ENCODE results near the gene PLCB1. TPM values are rescaled to one million over a fixed set of nuclear protein-coding genes. Genes with fewer than 3 reads are reported as not detected.

Gene PLCB1
- total RNA-seq, 1 donor from 2014 or later: 16.2 TPM

DNA sequence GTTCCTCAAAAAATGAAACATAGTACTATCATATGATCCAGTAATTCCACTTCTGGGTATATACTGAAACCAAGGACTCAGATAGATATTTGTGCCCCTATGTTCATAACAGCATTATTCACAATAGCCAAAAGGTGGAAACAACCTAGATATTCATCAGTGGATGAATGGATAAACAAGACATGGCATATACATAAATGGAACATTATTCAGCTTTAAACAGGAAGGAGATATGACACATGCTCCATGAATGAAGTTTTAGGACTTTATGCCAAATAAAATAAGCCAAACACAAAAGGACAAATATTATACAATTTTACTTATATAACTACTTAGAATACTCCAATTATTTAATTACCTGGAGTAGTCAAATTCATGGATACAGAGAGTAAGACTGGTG is 16.4 kb downstream of the PLCB1 start:
- H3K36me3 Mint-ChIP-seq (ENCODE audit: insufficient read depth): no peaks in the 10 kb centered on the region
- H3K4me1 Mint-ChIP-seq (ENCODE audit: low read depth): no peaks in the 10 kb centered on the region
- H3K9me3 Mint-ChIP-seq (ENCODE audit: low read depth): no peaks in the 10 kb centered on the region
- TF ChIP-seq, protein P1, sequence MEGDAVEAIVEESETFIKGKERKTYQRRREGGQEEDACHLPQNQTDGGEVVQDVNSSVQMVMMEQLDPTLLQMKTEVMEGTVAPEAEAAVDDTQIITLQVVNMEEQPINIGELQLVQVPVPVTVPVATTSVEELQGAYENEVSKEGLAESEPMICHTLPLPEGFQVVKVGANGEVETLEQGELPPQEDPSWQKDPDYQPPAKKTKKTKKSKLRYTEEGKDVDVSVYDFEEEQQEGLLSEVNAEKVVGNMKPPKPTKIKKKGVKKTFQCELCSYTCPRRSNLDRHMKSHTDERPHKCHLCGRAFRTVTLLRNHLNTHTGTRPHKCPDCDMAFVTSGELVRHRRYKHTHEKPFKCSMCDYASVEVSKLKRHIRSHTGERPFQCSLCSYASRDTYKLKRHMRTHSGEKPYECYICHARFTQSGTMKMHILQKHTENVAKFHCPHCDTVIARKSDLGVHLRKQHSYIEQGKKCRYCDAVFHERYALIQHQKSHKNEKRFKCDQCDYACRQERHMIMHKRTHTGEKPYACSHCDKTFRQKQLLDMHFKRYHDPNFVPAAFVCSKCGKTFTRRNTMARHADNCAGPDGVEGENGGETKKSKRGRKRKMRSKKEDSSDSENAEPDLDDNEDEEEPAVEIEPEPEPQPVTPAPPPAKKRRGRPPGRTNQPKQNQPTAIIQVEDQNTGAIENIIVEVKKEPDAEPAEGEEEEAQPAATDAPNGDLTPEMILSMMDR (IDR thresholded peaks at IDR 0.05; ENCODE audit: unreplicated experiment): no peak
- no peak for DNase-seq (ENCODE audit: low spot score, unreplicated experiment)
- H3K27me3 Mint-ChIP-seq: no peaks in the 10 kb centered on the region
- no peak overlapping the region for H3K4me3 Mint-ChIP-seq (ENCODE audit: low read depth)
- H3K27ac Mint-ChIP-seq: no peak overlapping the region

DNA sequence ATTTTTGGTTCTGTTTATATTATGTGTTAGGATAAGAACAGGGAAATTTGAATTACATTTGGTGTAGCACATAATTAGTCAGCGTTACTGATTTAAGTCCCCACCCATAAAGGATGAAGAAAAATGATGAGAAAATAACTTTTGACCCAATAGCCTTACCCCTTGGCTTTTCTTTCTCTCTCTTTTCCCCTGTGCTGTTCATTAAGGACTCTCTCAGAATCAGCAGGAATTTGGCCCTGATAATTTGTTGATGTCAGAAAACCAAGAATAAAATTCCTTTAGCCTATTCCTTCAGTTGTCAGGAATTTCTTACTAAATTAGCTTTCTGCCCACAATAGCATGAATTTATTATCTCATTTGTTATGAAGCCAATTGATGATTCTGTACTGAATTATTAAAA is 18.5 kb downstream of the PLCB1 start:
- H3K27me3 Mint-ChIP-seq: no peaks in the 10 kb centered on the region
- no peaks in the 10 kb centered on the region for H3K9me3 Mint-ChIP-seq (ENCODE audit: low read depth)
- TF ChIP-seq, protein P1 (IDR thresholded peaks at IDR 0.05; ENCODE audit: unreplicated experiment): no peak
- no peaks in the 10 kb centered on the region for H3K4me1 Mint-ChIP-seq (ENCODE audit: low read depth)
- no peak overlapping the region for H3K4me3 Mint-ChIP-seq (ENCODE audit: low read depth)
- no peak overlapping the region for H3K27ac Mint-ChIP-seq
- no peaks in the 10 kb centered on the region for H3K36me3 Mint-ChIP-seq (ENCODE audit: insufficient read depth)
- no peak for DNase-seq (ENCODE audit: low spot score, unreplicated experiment)

DNA sequence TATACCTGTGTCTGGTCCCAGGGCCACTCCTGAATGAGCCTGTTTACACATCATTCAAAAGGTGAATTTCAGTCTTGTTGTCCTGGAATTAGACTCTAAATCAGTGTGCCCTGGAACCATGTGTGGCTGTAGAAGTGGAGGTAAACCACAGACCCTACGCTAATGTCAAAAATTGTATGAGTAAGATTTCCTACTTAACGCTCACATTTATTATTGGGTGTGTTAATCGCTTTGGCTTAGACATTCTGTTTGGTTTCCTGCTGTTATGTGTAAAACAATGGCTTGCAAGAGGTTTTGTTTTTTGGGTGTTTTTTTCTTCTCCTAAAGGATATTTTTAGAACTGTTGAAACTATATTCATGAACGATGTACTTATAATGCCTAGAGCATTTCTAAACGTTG is 19.3 kb downstream of the PLCB1 start:
- no peak overlapping the region for H3K4me3 Mint-ChIP-seq (ENCODE audit: low read depth)
- H3K27me3 Mint-ChIP-seq: no peaks in the 10 kb centered on the region
- H3K9me3 Mint-ChIP-seq (ENCODE audit: low read depth): no peaks in the 10 kb centered on the region
- H3K4me1 Mint-ChIP-seq (ENCODE audit: low read depth): no peaks in the 10 kb centered on the region
- H3K27ac Mint-ChIP-seq: no peak overlapping the region
- DNase-seq (ENCODE audit: low spot score, unreplicated experiment): no peak
- TF ChIP-seq, protein P1 (IDR thresholded peaks at IDR 0.05; ENCODE audit: unreplicated experiment): no peak
- peaks cover 1% of the 10 kb centered on the region for H3K36me3 Mint-ChIP-seq (ENCODE audit: insufficient read depth)

DNA sequence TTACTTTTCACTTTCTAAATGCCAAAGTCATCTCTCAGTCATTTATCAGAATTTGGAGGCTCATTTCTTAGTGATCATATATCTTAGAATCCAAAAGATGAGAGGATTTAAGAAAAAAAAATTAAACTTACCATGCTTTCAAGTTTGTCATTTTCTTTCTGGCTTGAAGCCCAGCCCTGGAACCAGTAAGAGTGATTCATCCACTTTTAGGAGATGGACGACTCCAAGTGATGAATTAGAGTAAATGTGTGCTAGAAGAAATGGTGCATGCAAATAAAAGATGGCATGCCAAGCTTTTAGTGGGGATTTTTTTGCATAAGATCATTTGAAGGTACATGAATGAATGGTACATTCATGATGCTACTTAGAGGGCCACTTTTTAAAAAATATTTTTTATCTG is 20.1 kb downstream of the PLCB1 start:
- no peak overlapping the region for H3K4me3 Mint-ChIP-seq (ENCODE audit: low read depth)
- no peaks in the 10 kb centered on the region for H3K9me3 Mint-ChIP-seq (ENCODE audit: low read depth)
- no peak overlapping the region for H3K27ac Mint-ChIP-seq
- DNase-seq (ENCODE audit: low spot score, unreplicated experiment): no peak
- TF ChIP-seq, protein P1 (IDR thresholded peaks at IDR 0.05; ENCODE audit: unreplicated experiment): no peak
- H3K36me3 Mint-ChIP-seq (ENCODE audit: insufficient read depth): peaks cover 1% of the 10 kb centered on the region
- H3K4me1 Mint-ChIP-seq (ENCODE audit: low read depth): no peaks in the 10 kb centered on the region
- H3K27me3 Mint-ChIP-seq: no peaks in the 10 kb centered on the region

DNA sequence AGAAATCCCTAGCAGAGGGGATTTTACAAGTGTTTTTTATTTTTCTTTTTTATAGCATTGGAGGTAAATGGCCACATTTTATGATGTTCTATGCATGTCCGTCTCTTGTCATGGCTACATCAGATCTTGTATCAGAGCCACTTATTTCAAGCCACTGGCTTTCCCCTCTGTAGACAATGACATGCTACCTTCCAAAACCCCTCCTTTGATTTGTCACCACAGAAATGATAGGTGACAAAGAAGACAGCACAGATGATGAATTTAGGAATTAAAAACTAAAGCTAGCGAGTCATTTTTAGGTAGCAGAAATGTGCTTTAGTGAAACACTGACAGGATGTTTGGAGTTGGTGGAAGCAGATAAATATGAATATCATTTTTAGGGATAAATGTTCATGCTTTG is 20.8 kb downstream of the PLCB1 start:
- no peaks in the 10 kb centered on the region for H3K27me3 Mint-ChIP-seq
- TF ChIP-seq, protein P1 (IDR thresholded peaks at IDR 0.05; ENCODE audit: unreplicated experiment): no peak
- DNase-seq (ENCODE audit: low spot score, unreplicated experiment): no peak
- H3K27ac Mint-ChIP-seq: no peak overlapping the region
- H3K36me3 Mint-ChIP-seq (ENCODE audit: insufficient read depth): peaks cover 1% of the 10 kb centered on the region
- no peak overlapping the region for H3K4me3 Mint-ChIP-seq (ENCODE audit: low read depth)
- peaks cover under 1% of the 10 kb centered on the region for H3K9me3 Mint-ChIP-seq (ENCODE audit: low read depth)
- H3K4me1 Mint-ChIP-seq (ENCODE audit: low read depth): no peaks in the 10 kb centered on the region

All from progenitor cell of endocrine pancreas (in vitro differentiated cells).